K562 (cell line): ENCODE measurements around the gene RING1. TPM values are rescaled to one million over a fixed set of nuclear protein-coding genes. Genes with fewer than 3 reads are reported as not detected.

ENCODE experiments used
- DEAF1 ChIP-seq: fragments of 450-650 bp; formaldehyde crosslinking; IDR thresholded peaks from 2 replicates; pipeline ENCODE4 v1.4.0; 2020; ENCODE audit warnings: mild to moderate bottlenecking, moderate library complexity
- GABPB1 ChIP-seq: sonication (generic); formaldehyde crosslinking; IDR thresholded peaks from 2 replicates; pipeline ENCODE4 v1.8.0; 2022; ENCODE audit warnings: mild to moderate bottlenecking, missing genetic modification reagents
- MAZ ChIP-seq, 2 experiments: fragments of 450-650 bp in 1 of 2; sonication (generic) in 1 of 2; formaldehyde crosslinking; IDR thresholded peaks in 1 of 2; conservative IDR thresholded peaks in 1 of 2; 2 replicates each; pipeline versions ENCODE4 v1.4.0 to v1.5.0; 2020; ENCODE audit warnings: mild to moderate bottlenecking in 1 of 2, missing genetic modification reagents in 1 of 2
- REST ChIP-seq, 2 experiments: fragments of 450-650 bp; formaldehyde crosslinking in 1 of 2; IDR thresholded peaks; 2 replicates each; pipeline versions ENCODE4 v1.4.0 to v1.6.1; 2014 to 2020; ENCODE audit warnings: mild to moderate bottlenecking in 2 of 2, borderline replicate concordance in 1 of 2, low read depth in 1 of 2
- SMC3 ChIP-seq: conservative IDR thresholded peaks from 2 replicates; pipeline ENCODE4 v1.6.1; 2011; ENCODE audit warnings: low read depth, low read length, improper control_type of control experiment; ENCODE audit not compliant: insufficient read depth
- ZNF766 ChIP-seq: fragments of 200-800 bp; sonication (Bioruptor generic); conservative IDR thresholded peaks from 2 replicates; pipeline ENCODE4 v1.6.1; 2016; ENCODE audit warnings: missing genetic modification characterization, missing compliant biosample characterization
- polyA plus RNA-seq, 8 experiments: library from polyadenylated mRNA; depleted of rRNA in 4 of 8; stranded (reverse) in 5 of 8; unstranded in 3 of 8; fragments of >200 nt; fragmentation: Nextera tagmentation in 2 of 8; fragmentation: Illumina TruSeq in 1 of 8; extraction: Ambion mirVana in 2 of 8; extraction: Trizol in 1 of 8; gene quantifications; 2 replicates each; pipeline versions ENCODE4 v1.2.1 to v1.2.3, GENCODE V29; 2011 to 2014; ENCODE audit warnings: inconsistent platforms in 1 of 8, missing spikeins in 1 of 8
- total RNA-seq, 7 experiments: library from RNA; depleted of rRNA in 6 of 7; stranded (reverse); fragments of >200 nt in 6 of 7; fragmentation: Illumina TruSeq in 2 of 7; extraction: Trizol in 2 of 7; gene quantifications; 2 replicates each; pipeline versions ENCODE4 v1.2.1 to v1.2.3, GENCODE V29; 2011 to 2021; ENCODE audit warnings: low replicate concordance in 1 of 7

RING1 gene
- total and polyA plus RNA-seq, 9 of the 15 experiments (the other 6 are each of a cell fraction or from before 2014, with no cell fraction given), result 4.2 to 59.1 (median 36.9) TPM

- TF ChIP-seq ZNF766 (peak; percentile 50; the same call in 1 of the 2 replicates), SMC3 (peak; percentile 26; the same call in 1 of the 2 replicates), MAZ (CRISPR knock-in tag; conservative IDR thresholded peaks at IDR 0.05 in 1 of 2, IDR thresholded peaks at IDR 0.05 in 1 of 2) (peak in 1 of 2 experiments; percentile 28; a peak in 1 of 4 replicates), REST (IDR thresholded peaks at IDR 0.05; ENCODE audit: borderline replicate concordance) (peak; percentile 50; the same call in 1 of the 2 replicates), REST (CRISPR knock-in tag; IDR thresholded peaks at IDR 0.05; ENCODE audit: low read depth) (no peak), GABPB1 (0 out of 2 replicates have a peak, but pooled peaks have one; percentile 38), DEAF1 (peak; percentile 9; the same call in 1 of the 2 replicates)
- TF ChIP-seq, all 486 proteins: peak for 44
Measured at GRCh38 chr6:33197431-33198048, 10.8 kb upstream of the RING1 start (continued).
